Ammon's horn (tissue), 1 donor: ENCODE data around the gene RRAD.
"Not testable (repeated sequence)": the region's sequence is repeated elsewhere in the genome, so short reads cannot be mapped to it uniquely, and the experiment has no call there.

ENCODE experiments used
- DNase-seq: peaks from one replicate; pipeline ENCODE4 v3.0.0-alpha.2; 2016; ENCODE audit warnings: low spot score

Gene RRAD

GRCh38 chr16:66925322-66925840, at the start of gene RRAD:
RRAD (minus strand) TSS chr16:66925535; CDS start chr16:66925179, 356 bp downstream.
- DNase-seq: no peak

GRCh38 chr16:66974932-66975246, 49.6 kb upstream of the RRAD start:
- not testable (repeated sequence) for DNase-seq

- DNase-seq: not testable (repeated sequence)
These were observed 49.0 kb upstream of the RRAD start for GRCh38 chr16:66974156-66974931.

- no peak for DNase-seq
These were observed 48.4 kb upstream of the RRAD start for GRCh38 chr16:66973716-66974115.

GRCh38 chr16:66972983-66973382, 47.6 kb upstream of the RRAD start:
- no peak for DNase-seq

GRCh38 chr16:66970775-66971720, 45.7 kb upstream of the RRAD start:
- DNase-seq: no peak

- no peak for DNase-seq
These were observed 43.5 kb upstream of the RRAD start for GRCh38 chr16:66968847-66969246.

- DNase-seq: no peak
These were observed 38.7 kb upstream of the RRAD start for GRCh38 chr16:66964049-66964448.

- no peak for DNase-seq
These were observed 36.6 kb upstream of the RRAD start for GRCh38 chr16:66961914-66962313.

- DNase-seq: peak; percentile 73
These were observed 35.9 kb upstream of the RRAD start, which contains the start of gene CES3 for GRCh38 chr16:66961065-66961744. CES3 (plus strand) TSS chr16:66961266; CDS start chr16:66961308, 42 bp downstream.

- no peak for DNase-seq
These were observed 34.9 kb upstream of the RRAD start for GRCh38 chr16:66960270-66960669.

GRCh38 chr16:66959704-66960161, 34.4 kb upstream of the RRAD start:
- DNase-seq: peak; percentile 67

GRCh38 chr16:66958857-66959703, 33.7 kb upstream of the RRAD start:
- no peak for DNase-seq

GRCh38 chr16:66956154-66956457, 30.8 kb upstream of the RRAD start:
- DNase-seq: not testable (repeated sequence)

GRCh38 chr16:66955363-66956153, 30.2 kb upstream of the RRAD start:
- not testable (repeated sequence) for DNase-seq

GRCh38 chr16:66954097-66954659, 28.8 kb upstream of the RRAD start:
- peak; percentile 89 for DNase-seq

- no peak for DNase-seq
These were observed 28.2 kb upstream of the RRAD start for GRCh38 chr16:66953462-66954096.

GRCh38 chr16:66952430-66953110, 27.2 kb upstream of the RRAD start:
- no peak for DNase-seq
